Measurements from ENCODE around the gene GRIP1. TPM values are rescaled to one million over a fixed set of nuclear protein-coding genes. Genes with fewer than 3 reads are reported as not detected.
"Not testable (repeated sequence)": the region's sequence is repeated elsewhere in the genome, so short reads cannot be mapped to it uniquely, and the experiment has no call there.

The GRIP1 gene
- total RNA-seq, 1 donor from 2014 or later: 5.4 TPM

GRCh38 chr12:66500091-66500490 is 178.8 kb downstream of the GRIP1 start:
- ATAC-seq: no peak
- intact Hi-C loops (cut with DNase I): no loop called here
- DNase-seq (ENCODE audit: missing footprints): no peak

- intact Hi-C loops (cut with DNase I): no loop called here
- ATAC-seq (no peak), DNase-seq (ENCODE audit: missing footprints) (no peak)
Measured at GRCh38 chr12:66499000-66499399, 179.9 kb downstream of the GRIP1 start.

- DNase-seq (ENCODE audit: missing footprints); ATAC-seq; intact Hi-C loops (cut with DNase I): not testable (repeated sequence)
Measured at GRCh38 chr12:66498059-66498458, 180.8 kb downstream of the GRIP1 start.

GRCh38 chr12:66497008-66497897 is 181.6 kb downstream of the GRIP1 start:
- intact Hi-C loops (cut with DNase I): no loop called here
- no peak for ATAC-seq
- DNase-seq (ENCODE audit: missing footprints): no peak

- ATAC-seq: no peak
- DNase-seq (ENCODE audit: missing footprints): no peak
- intact Hi-C loops (cut with DNase I): no loop called here
Measured at GRCh38 chr12:66496595-66496994, 182.3 kb downstream of the GRIP1 start.

GRCh38 chr12:66495709-66496108 is 183.2 kb downstream of the GRIP1 start:
- DNase-seq (ENCODE audit: missing footprints) (no peak), ATAC-seq (no peak)
- intact Hi-C loops (cut with DNase I): no loop called here

GRCh38 chr12:66493819-66494218 is 185.1 kb downstream of the GRIP1 start:
- intact Hi-C loops (cut with DNase I): no loop called here
- ATAC-seq (no peak), DNase-seq (ENCODE audit: missing footprints) (no peak)

- ATAC-seq: no peak
- intact Hi-C loops (cut with DNase I): no loop called here
- DNase-seq (ENCODE audit: missing footprints): no peak
Measured at GRCh38 chr12:66491853-66492252, 187.0 kb downstream of the GRIP1 start.

- ATAC-seq (no peak), DNase-seq (ENCODE audit: missing footprints) (no peak)
- intact Hi-C loops (cut with DNase I): no loop called here
Measured at GRCh38 chr12:66482351-66483203, 196.3 kb downstream of the GRIP1 start.

- DNase-seq (ENCODE audit: missing footprints) (no peak), ATAC-seq (no peak)
- intact Hi-C loops (cut with DNase I): no loop called here
Measured at GRCh38 chr12:66467932-66468331, 210.9 kb downstream of the GRIP1 start.

- ATAC-seq (no peak), DNase-seq (ENCODE audit: missing footprints) (no peak)
- intact Hi-C loops (cut with DNase I): no loop called here
Measured at GRCh38 chr12:66461331-66461730, 217.5 kb downstream of the GRIP1 start.

GRCh38 chr12:66459944-66460482 is 218.9 kb downstream of the GRIP1 start:
- no peak for DNase-seq (ENCODE audit: missing footprints)
- no peak for ATAC-seq
- intact Hi-C loops (cut with DNase I): no loop called here

- ATAC-seq (no peak), DNase-seq (ENCODE audit: missing footprints) (no peak)
- intact Hi-C loops (cut with DNase I): no loop called here
Measured at GRCh38 chr12:66456612-66457011, 222.3 kb downstream of the GRIP1 start.

- intact Hi-C loops (cut with DNase I): no loop called here
- ATAC-seq: no peak
- DNase-seq (ENCODE audit: missing footprints): no peak
Measured at GRCh38 chr12:66453844-66454243, 225.0 kb downstream of the GRIP1 start.

- intact Hi-C loops (cut with DNase I): no loop called here
Measured at GRCh38 chr12:66453120-66453519, 225.8 kb downstream of the GRIP1 start.

GRCh38 chr12:66449531-66449930 is 229.3 kb downstream of the GRIP1 start:
- intact Hi-C loops (cut with DNase I): no loop called here
- ATAC-seq: no peak
- no peak for DNase-seq (ENCODE audit: missing footprints)

More at GRCh38 chr12:66453120-66453519, 225.8 kb downstream of the GRIP1 start:
- ATAC-seq (no peak), DNase-seq (ENCODE audit: missing footprints) (no peak)

GRCh38 chr12:66447643-66448042 is 231.2 kb downstream of the GRIP1 start:
- ATAC-seq (no peak), DNase-seq (ENCODE audit: missing footprints) (no peak)
- intact Hi-C loops (cut with DNase I): no loop called here

- DNase-seq (ENCODE audit: missing footprints) (no peak), ATAC-seq (no peak)
- intact Hi-C loops (cut with DNase I): no loop called here
Measured at GRCh38 chr12:66446276-66446675, 232.6 kb downstream of the GRIP1 start.

GRCh38 chr12:66441905-66442559 is 236.8 kb downstream of the GRIP1 start:
- ATAC-seq: no peak
- intact Hi-C loops (cut with DNase I): no loop called here

More at GRCh38 chr12:66441905-66442559, 236.8 kb downstream of the GRIP1 start:
- DNase-seq (ENCODE audit: missing footprints): no peak
